ENCODE measurements around the gene OR8K5.
"Not testable (repeated sequence)": the region's sequence is repeated elsewhere in the genome, so short reads cannot be mapped to it uniquely, and the experiment has no call there.

OR8K5 gene

GRCh38 chr11:56160217-56160616, at the start of gene OR8K5:
OR8K5 (minus strand) TSS chr11:56160317; CDS start chr11:56160317, 0 bp downstream.
- no peak for DNase-seq

- DNase-seq = no peak
These were observed 47.7 kb upstream of the OR8K5 start for GRCh38 chr11:56207790-56208189.

GRCh38 chr11:56197367-56197766, 37.2 kb upstream of the OR8K5 start:
- no peak for DNase-seq

- no peak for DNase-seq
These were observed 36.6 kb upstream of the OR8K5 start for GRCh38 chr11:56196705-56197104.

- no peak for DNase-seq
These were observed 28.5 kb upstream of the OR8K5 start for GRCh38 chr11:56188602-56189001.

GRCh38 chr11:56183459-56183858, 23.3 kb upstream of the OR8K5 start:
- no peak for DNase-seq

- DNase-seq = no peak
These were observed 16.2 kb upstream of the OR8K5 start, which contains the start of gene OR5J2 for GRCh38 chr11:56176318-56176717. OR5J2 (plus strand) TSS chr11:56176618; CDS start chr11:56176618, 0 bp downstream.

- DNase-seq = no peak
These were observed 12.2 kb upstream of the OR8K5 start for GRCh38 chr11:56172256-56172830.

GRCh38 chr11:56163804-56164203, 3.7 kb upstream of the OR8K5 start:
- no peak for DNase-seq

- no peak for DNase-seq
These were observed 7.8 kb downstream of the OR8K5 start for GRCh38 chr11:56152333-56152732.

- no peak for DNase-seq
These were observed 8.7 kb downstream of the OR8K5 start for GRCh38 chr11:56151376-56151775.

- not testable (repeated sequence) for DNase-seq
These were observed 16.4 kb downstream of the OR8K5 start for GRCh38 chr11:56143681-56144080.

GRCh38 chr11:56140151-56140661, 19.9 kb downstream of the OR8K5 start, which contains the start of gene OR8J3:
OR8J3 (minus strand) TSS chr11:56140201; CDS start chr11:56137718, 2,483 bp downstream.
- no peak for DNase-seq

GRCh38 chr11:56122073-56122472, 38.0 kb downstream of the OR8K5 start, which contains the start of gene OR8H3:
OR8H3 (plus strand) TSS chr11:56122373; CDS start chr11:56122373, 0 bp downstream.
- no peak for DNase-seq
